CD4-positive, CD25-positive, alpha-beta regulatory T cell (primary cell): ENCODE results near the gene ZSWIM6. TPM values are rescaled to one million over a fixed set of nuclear protein-coding genes. Genes with fewer than 3 reads are reported as not detected.
A peak's percentile ranks its signal among the peaks of the same experiment; 100 is the strongest.

ENCODE experiments used
- ATAC-seq, 2 donors: fragments of 150-1000 bp; cut with Tn5 transposase; one replicate each; pipeline ENCODE4 v1.10.0; 2021; ENCODE audit warnings: low read depth in 2 of 2, moderate number of reproducible peaks in 2 of 2, moderate library complexity in 1 of 2
- DNase-seq, 3 donors: peaks; one replicate each; pipeline versions ENCODE4 v3.0.0 to v3.0.0-alpha.2; 2012 to 2022; ENCODE audit warnings: mixed read lengths in 1 of 3
- H3K27ac ChIP-seq: one replicate; pipeline ENCODE4 v1.7.0; 2013; ENCODE audit warnings: mild to moderate bottlenecking, low read length; ENCODE audit not compliant: insufficient read depth, poor library complexity, severe bottlenecking
- H3K27me3 ChIP-seq: one replicate; pipeline ENCODE4 v1.7.0; 2013; ENCODE audit warnings: low read length; ENCODE audit not compliant: control insufficient read depth, insufficient read depth
- H3K36me3 ChIP-seq: one replicate; pipeline ENCODE4 v1.7.0; 2013; ENCODE audit warnings: mild to moderate bottlenecking, low read length, moderate library complexity; ENCODE audit not compliant: control insufficient read depth, insufficient read depth
- H3K4me1 ChIP-seq: 2 replicates; pipeline ENCODE4 v1.7.0; 2013; ENCODE audit warnings: mild to moderate bottlenecking, low read length; ENCODE audit not compliant: insufficient read depth, control insufficient read depth, poor library complexity, severe bottlenecking
- H3K4me3 ChIP-seq: one replicate; pipeline ENCODE4 v1.7.0; 2013; ENCODE audit warnings: low read depth, mild to moderate bottlenecking, low read length, moderate library complexity
- H3K9me3 ChIP-seq, 2 experiments: 1 replicate in 1 of 2; 2 replicates in 1 of 2; pipeline ENCODE4 v1.7.0; 2013; ENCODE audit warnings: low read length in 2 of 2, mild to moderate bottlenecking in 1 of 2, moderate library complexity in 1 of 2; ENCODE audit not compliant: control insufficient read depth in 2 of 2
- H3K27ac Mint-ChIP-seq, 3 donors: one replicate each; pipeline ENCODE4 v1.8.0; 2020 to 2022; ENCODE audit warnings: mild to moderate bottlenecking in 3 of 3, mixed read lengths in 3 of 3, moderate library complexity in 2 of 3
- H3K27me3 Mint-ChIP-seq: one replicate; pipeline ENCODE4 v1.8.0; 2022; ENCODE audit warnings: mild to moderate bottlenecking, mixed read lengths
- H3K36me3 Mint-ChIP-seq: one replicate; pipeline ENCODE4 v1.8.0; 2020; ENCODE audit warnings: mixed read lengths
- H3K4me1 Mint-ChIP-seq, 4 donors: one replicate each; pipeline ENCODE4 v1.8.0; 2020 to 2022; ENCODE audit warnings: mixed read lengths in 4 of 4, mild to moderate bottlenecking in 1 of 4
- H3K4me3 Mint-ChIP-seq, 4 donors: one replicate each; pipeline ENCODE4 v1.8.0; 2020 to 2022; ENCODE audit warnings: mild to moderate bottlenecking in 4 of 4, mixed read lengths in 4 of 4, moderate library complexity in 3 of 4
- H3K9me3 Mint-ChIP-seq, 7 donors: one replicate each; pipeline ENCODE4 v1.8.0; 2020 to 2022; ENCODE audit warnings: mixed read lengths in 7 of 7, mild to moderate bottlenecking in 3 of 7, moderate library complexity in 2 of 7
- polyA plus RNA-seq, 4 donors: library from polyadenylated mRNA; unstranded; fragments of 300-500 nt; fragmentation: Illumina TruSeq; gene quantifications; one replicate each; pipeline ENCODE4 v1.2.3, GENCODE V29; 2021
- total RNA-seq: library from RNA; stranded (reverse); gene quantifications from one replicate; pipeline ENCODE4 v1.2.3, GENCODE V29; 2022

The ZSWIM6 gene
- total and polyA plus RNA-seq, 5 donors from 2014 or later, result 0.41 to 12.2 (median 0.59) TPM

DNA sequence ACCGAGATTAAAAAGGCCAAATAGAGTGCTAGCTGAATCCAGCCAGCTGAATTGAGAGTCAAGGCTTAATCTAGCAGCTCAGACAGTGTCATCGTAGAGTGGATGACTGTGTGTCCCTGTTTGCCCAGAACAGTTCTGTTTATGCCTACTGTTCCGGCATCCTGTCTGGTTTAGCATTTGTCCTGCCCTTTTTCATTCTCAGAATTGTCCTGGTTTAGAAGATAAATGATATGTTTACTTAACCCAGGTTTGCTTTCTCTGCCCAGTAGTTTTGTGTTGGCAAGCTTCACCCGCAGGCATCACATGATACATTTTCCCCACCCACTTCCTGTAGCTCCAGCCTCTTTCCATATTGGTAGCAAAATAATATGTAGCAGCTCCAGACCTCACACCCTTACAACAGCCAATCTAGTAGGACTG lies 41.3 kb upstream of the ZSWIM6 start:
- Mint-ChIP-seq H3K9me3 (no peaks in the 10 kb centered on the region), H3K27me3 (no peaks in the 10 kb centered on the region), H3K4me1 (peaks cover 0 to 7% (median 4%) of the 10 kb centered on the region in 4 donors), H3K27ac (peak overlapping the region in 1 of 3 donors; percentile 33), H3K4me3 (no peak overlapping the region), H3K36me3 (no peaks in the 10 kb centered on the region)
- H3K27ac ChIP-seq, result no peak overlapping the region
- no peaks in the 10 kb centered on the region for H3K36me3 ChIP-seq
- ATAC-seq (no peak), DNase-seq (no peak)
- H3K4me1 ChIP-seq, result no peaks in the 10 kb centered on the region
- no peak overlapping the region for H3K4me3 ChIP-seq
- H3K9me3 ChIP-seq, result no peaks in the 10 kb centered on the region
- no peaks in the 10 kb centered on the region for H3K27me3 ChIP-seq

DNA sequence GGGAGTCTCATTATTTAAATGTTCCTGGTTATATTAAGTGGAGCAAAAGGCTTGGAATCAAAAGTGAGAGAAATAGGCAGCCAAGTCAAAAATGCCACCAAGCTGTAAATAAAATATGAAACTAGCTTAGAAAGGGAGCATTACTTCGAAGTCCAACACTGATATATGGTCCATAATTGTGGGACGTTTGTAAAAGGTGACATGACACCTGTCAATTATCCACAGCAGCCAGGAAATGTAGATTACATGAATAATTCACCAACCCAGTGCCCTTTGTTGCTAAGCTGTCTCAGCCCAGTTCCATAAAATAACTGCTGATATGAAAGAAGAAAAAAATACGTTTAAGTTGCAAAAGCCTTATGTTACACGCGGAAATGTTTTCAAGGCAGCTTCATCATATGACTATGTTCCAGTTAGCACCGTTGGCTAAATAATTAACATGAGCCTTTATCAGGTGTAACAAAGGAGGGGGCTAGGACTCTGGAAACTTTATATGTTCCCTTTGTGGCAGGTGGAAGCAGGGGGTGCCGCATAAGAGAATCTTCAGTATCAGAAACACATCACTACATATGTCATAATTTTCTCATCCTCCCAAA lies 39.9 kb upstream of the ZSWIM6 start:
- Mint-ChIP-seq H3K36me3 (no peaks in the 10 kb centered on the region), H3K27ac (peak overlapping the region in 1 of 3 donors; percentile 39), H3K4me1 (peaks cover 0 to 7% (median 4%) of the 10 kb centered on the region in 4 donors), H3K4me3 (no peak overlapping the region), H3K27me3 (no peaks in the 10 kb centered on the region), H3K9me3 (no peaks in the 10 kb centered on the region)
- H3K36me3 ChIP-seq, result no peaks in the 10 kb centered on the region
- H3K27me3 ChIP-seq, result no peaks in the 10 kb centered on the region
- H3K27ac ChIP-seq, result no peak overlapping the region
- H3K4me3 ChIP-seq, result no peak overlapping the region
- no peaks in the 10 kb centered on the region for H3K9me3 ChIP-seq
- H3K4me1 ChIP-seq, result no peaks in the 10 kb centered on the region
- DNase-seq (no peak), ATAC-seq (no peak)

DNA sequence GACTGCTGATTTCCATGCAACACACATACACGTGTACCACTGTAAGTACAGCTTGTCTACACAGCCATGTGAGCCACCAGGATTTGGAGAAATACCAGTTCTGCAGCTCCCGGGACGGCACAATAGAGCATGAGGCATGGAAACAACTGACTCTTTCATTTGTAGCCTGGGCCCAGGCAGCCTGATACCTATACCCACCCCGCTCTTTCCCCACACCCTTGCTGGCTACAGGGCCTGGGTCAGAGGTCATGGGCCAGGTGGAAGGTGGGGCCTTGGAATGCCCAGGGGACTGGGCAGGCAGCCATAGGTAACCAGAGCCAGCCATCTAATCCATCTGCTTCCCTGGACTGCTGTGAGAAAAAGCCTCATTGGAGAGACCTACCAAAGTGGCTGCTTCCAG lies 39.0 kb upstream of the ZSWIM6 start:
- Histone ChIP-seq H3K4me1 (no peaks in the 10 kb centered on the region), H3K27ac (no peak overlapping the region), H3K27me3 (no peaks in the 10 kb centered on the region), H3K36me3 (no peaks in the 10 kb centered on the region), H3K4me3 (no peak overlapping the region), H3K9me3 (no peaks in the 10 kb centered on the region)
- no peak for DNase-seq
- Mint-ChIP-seq H3K27me3 (no peaks in the 10 kb centered on the region), H3K4me3 (no peak overlapping the region), H3K36me3 (no peaks in the 10 kb centered on the region), H3K27ac (no peak overlapping the region), H3K9me3 (no peaks in the 10 kb centered on the region), H3K4me1 (peaks cover 0 to 7% (median 4%) of the 10 kb centered on the region in 4 donors)
- ATAC-seq, result no peak

DNA sequence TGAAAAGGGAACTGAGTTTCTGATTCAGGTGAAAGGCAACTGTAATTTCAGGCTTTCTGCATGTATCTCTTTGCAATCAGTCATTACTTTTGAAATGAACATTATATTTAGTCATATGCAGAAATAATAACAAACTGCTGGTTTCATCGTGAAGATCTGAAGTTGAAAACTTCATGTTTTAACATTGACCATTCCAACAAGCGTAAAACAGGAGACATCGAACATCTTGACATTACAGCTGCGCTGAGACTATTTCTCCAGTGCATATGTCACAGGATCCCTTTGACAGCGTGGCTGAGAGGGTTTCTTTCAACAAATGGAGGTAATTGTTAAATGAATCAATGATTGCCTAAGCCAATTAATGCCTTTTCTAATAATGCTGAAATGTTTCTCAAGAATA lies 38.2 kb upstream of the ZSWIM6 start:
- Mint-ChIP-seq H3K4me1 (peaks cover 0 to 7% (median 4%) of the 10 kb centered on the region in 4 donors), H3K27me3 (no peaks in the 10 kb centered on the region), H3K4me3 (no peak overlapping the region), H3K9me3 (no peaks in the 10 kb centered on the region), H3K27ac (no peak overlapping the region), H3K36me3 (no peaks in the 10 kb centered on the region)
- Histone ChIP-seq H3K4me3 (no peak overlapping the region), H3K36me3 (no peaks in the 10 kb centered on the region), H3K4me1 (no peaks in the 10 kb centered on the region), H3K27me3 (no peaks in the 10 kb centered on the region), H3K27ac (no peak overlapping the region), H3K9me3 (no peaks in the 10 kb centered on the region)
- ATAC-seq (no peak), DNase-seq (no peak)

DNA sequence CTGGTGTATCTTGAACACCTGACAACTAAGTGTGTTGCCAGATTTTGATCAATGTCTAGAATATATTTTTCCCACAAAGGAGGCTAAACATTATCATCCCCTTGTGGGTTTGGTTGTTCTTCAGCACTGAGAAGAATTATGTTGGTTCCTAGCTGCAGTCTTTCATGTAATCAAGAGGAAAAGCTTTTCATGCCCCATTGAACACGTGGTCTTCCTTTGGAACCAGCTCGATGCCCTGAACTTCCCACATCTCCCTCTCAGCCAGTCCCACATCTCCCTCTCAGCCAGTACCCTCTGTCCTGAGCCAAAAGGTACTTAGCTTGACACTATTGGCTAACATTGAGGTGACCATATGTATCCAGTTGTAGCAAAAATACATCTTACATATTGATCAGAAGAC lies 36.7 kb upstream of the ZSWIM6 start:
- no peak overlapping the region for H3K4me3 ChIP-seq
- H3K4me1 ChIP-seq, result no peaks in the 10 kb centered on the region
- Mint-ChIP-seq H3K36me3 (no peaks in the 10 kb centered on the region), H3K4me1 (peaks cover 0 to 7% (median 4%) of the 10 kb centered on the region in 4 donors), H3K27me3 (no peaks in the 10 kb centered on the region), H3K27ac (no peak overlapping the region), H3K9me3 (no peaks in the 10 kb centered on the region), H3K4me3 (no peak overlapping the region)
- ATAC-seq (no peak), DNase-seq (no peak)
- no peak overlapping the region for H3K27ac ChIP-seq
- H3K27me3 ChIP-seq, result no peaks in the 10 kb centered on the region
- H3K36me3 ChIP-seq, result no peaks in the 10 kb centered on the region
- H3K9me3 ChIP-seq, result no peaks in the 10 kb centered on the region

DNA sequence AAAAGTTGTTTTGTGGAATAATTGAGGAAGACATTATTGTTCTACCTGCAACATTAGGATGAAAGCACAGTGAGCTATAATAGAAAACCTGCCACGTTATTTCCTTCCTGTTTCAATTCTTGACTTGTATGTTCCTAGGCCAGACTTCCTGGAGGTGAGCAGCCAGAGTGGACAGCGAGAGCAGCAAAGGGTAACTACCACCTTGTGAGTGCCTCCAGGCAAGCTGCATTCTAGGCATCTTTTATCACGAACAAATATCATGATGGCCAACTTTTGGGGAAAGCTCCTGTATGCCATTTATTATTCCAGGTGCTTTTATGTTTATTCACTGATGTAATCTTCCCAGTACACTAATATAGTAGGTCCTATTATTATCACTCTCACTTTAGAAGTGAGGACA lies 34.0 kb upstream of the ZSWIM6 start:
- Histone ChIP-seq H3K4me1 (no peaks in the 10 kb centered on the region), H3K27me3 (no peaks in the 10 kb centered on the region), H3K4me3 (no peak overlapping the region), H3K36me3 (no peaks in the 10 kb centered on the region), H3K27ac (no peak overlapping the region), H3K9me3 (no peaks in the 10 kb centered on the region)
- ATAC-seq (no peak), DNase-seq (no peak)
- Mint-ChIP-seq H3K4me1 (peaks cover 0 to 4% (median 0%) of the 10 kb centered on the region in 4 donors), H3K36me3 (no peaks in the 10 kb centered on the region), H3K9me3 (no peaks in the 10 kb centered on the region), H3K4me3 (no peak overlapping the region), H3K27me3 (no peaks in the 10 kb centered on the region), H3K27ac (no peak overlapping the region)

GRCh38 chr5:61298580-61298979 lies 33.5 kb upstream of the ZSWIM6 start:
- Mint-ChIP-seq H3K4me1 (peaks cover 0 to 8% (median 2%) of the 10 kb centered on the region in 4 donors), H3K27me3 (no peaks in the 10 kb centered on the region), H3K9me3 (no peaks in the 10 kb centered on the region), H3K36me3 (no peaks in the 10 kb centered on the region), H3K27ac (peak overlapping the region in 1 of 3 donors; percentile 18), H3K4me3 (no peak overlapping the region)
- H3K9me3 ChIP-seq, result no peaks in the 10 kb centered on the region
- H3K36me3 ChIP-seq, result no peaks in the 10 kb centered on the region
- no peak overlapping the region for H3K4me3 ChIP-seq
- no peaks in the 10 kb centered on the region for H3K27me3 ChIP-seq
- no peaks in the 10 kb centered on the region for H3K4me1 ChIP-seq
- DNase-seq (no peak), ATAC-seq (no peak)
- H3K27ac ChIP-seq, result no peak overlapping the region

DNA sequence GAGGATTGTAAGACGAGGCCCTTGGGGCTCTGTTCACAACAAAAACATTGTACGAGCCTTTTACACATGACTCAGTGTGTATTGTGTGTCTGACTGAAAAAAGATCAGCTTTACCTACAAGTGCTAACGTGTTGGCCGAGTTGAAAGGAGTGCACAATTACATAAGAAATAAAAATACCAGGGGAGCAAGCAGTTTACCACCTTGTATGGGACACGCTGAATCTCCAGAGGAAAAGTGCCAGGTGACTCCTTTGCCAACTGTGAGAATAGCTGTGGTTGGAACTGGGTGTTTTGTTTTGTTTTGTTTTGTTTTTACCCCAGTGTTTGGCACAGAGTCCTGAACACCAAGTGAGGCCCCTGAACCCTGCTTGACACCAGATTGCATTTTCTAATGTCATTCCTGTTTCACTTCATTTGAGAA lies 32.8 kb upstream of the ZSWIM6 start:
- no peak overlapping the region for H3K4me3 ChIP-seq
- peaks cover 0 to 7% (median 3%) of the 10 kb centered on the region in 4 donors for H3K4me1 Mint-ChIP-seq
- H3K27ac Mint-ChIP-seq, result no peak overlapping the region
- H3K27me3 Mint-ChIP-seq, result peaks cover 4% of the 10 kb centered on the region
- H3K4me1 ChIP-seq, result no peaks in the 10 kb centered on the region
- H3K27ac ChIP-seq, result no peak overlapping the region
- no peaks in the 10 kb centered on the region for H3K9me3 ChIP-seq
- H3K27me3 ChIP-seq, result no peaks in the 10 kb centered on the region
- H3K36me3 ChIP-seq, result no peaks in the 10 kb centered on the region
- ATAC-seq, result no peak
- no peaks in the 10 kb centered on the region for H3K9me3 Mint-ChIP-seq
- H3K4me3 Mint-ChIP-seq, result no peak overlapping the region
- DNase-seq, result no peak
- H3K36me3 Mint-ChIP-seq, result no peaks in the 10 kb centered on the region
